Kidney tubule cell (primary cell): ENCODE results near the gene IL25.
"Not testable (repeated sequence)": the region's sequence is repeated elsewhere in the genome, so short reads cannot be mapped to it uniquely, and the experiment has no call there.

ENCODE experiments used
- DNase-seq: peaks from one replicate; pipeline ENCODE4 v3.0.0-alpha.2; 2018; ENCODE audit warnings: low spot score

The IL25 gene

DNA sequence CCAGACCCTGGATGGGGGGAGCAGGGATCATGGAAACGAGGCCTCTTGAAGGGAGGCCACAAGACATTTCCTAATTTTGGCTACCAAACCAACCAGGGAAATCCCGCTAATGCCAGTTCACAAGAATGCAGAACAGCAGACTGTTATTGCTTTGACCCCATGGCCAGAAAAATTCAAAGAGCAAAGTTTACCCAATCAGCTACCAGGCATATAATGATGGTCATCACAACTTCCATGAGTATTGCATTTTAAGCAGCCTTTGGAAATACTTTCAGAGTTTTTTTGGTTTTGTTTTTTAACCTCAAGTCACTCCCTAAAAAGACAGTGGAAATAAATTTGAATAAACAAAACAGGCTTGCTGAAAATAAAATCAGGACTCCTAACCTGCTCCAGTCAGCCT, at the start of gene IL25:
IL25 (plus strand) TSS at position 301 of the 400 bp plus-strand sequence.
- no peak for DNase-seq

DNA sequence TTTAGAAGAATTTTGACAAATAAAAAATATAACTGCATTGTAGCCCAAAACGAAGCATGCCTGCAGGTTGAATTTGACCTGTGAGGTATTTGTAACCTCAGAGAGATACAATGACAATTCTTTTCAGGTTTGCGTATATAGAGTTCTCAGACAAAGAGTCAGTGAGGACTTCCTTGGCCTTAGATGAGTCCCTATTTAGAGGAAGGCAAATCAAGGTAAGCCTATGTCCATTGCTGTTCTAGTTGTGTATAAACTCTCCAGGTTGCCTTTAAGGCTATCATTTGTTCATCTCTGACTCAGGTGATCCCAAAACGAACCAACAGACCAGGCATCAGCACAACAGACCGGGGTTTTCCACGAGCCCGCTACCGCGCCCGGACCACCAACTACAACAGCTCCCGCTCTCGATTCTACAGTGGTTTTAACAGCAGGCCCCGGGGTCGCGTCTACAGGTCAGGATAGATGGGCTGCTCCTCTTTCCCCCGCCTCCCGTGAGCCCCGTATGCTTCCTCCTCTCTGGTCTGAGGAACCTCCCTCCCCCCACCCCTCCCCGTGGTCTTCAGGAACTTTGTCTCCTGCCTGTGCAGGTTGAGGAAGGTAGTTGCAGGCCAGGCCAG, 48.7 kb upstream of the IL25 start:
- DNase-seq: no peak

DNA sequence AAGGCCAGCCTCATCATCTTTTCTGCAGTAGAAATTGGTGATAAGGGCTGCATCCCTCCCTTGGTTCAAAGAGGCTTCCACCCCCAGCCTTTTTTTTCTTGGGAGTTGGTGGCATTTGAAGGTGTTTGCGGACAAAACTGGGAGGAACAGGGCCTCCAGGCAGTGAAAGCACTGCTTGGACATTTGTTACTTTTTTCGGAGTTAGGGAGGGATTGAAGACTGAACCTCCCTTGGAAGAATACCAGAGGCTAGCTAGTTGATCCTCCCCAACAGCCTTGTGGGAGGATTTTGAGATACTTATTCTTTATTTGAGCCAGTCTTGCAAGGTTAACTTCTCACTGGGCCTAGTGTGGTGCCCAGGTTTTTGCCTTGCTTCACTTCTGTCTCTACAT, 48.2 kb upstream of the IL25 start:
- DNase-seq: no peak

DNA sequence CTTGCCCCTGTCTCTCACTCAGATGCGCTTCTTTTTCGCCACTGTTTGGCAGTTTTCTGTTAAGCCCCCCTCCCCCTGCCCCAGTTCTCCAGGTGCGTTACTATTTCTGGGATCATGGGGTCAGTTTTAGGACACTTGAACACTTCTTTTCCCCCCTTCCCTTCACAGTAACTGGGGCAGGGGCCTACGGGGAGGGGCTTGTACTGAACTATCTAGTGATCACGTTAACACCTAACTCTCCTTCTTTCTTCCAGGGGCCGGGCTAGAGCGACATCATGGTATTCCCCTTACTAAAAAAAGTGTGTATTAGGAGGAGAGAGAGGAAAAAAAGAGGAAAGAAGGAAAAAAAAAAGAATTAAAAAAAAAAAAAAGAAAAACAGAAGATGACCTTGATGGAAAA, 47.6 kb upstream of the IL25 start:
- DNase-seq: no peak

DNA sequence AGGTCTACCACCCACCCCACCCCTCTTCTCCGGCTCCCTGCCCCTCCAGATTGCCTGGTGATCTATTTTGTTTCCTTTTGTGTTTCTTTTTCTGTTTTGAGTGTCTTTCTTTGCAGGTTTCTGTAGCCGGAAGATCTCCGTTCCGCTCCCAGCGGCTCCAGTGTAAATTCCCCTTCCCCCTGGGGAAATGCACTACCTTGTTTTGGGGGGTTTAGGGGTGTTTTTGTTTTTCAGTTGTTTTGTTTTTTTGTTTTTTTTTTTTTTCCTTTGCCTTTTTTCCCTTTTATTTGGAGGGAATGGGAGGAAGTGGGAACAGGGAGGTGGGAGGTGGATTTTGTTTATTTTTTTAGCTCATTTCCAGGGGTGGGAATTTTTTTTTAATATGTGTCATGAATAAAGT, 46.9 kb upstream of the IL25 start:
- DNase-seq: not testable (repeated sequence)

DNA sequence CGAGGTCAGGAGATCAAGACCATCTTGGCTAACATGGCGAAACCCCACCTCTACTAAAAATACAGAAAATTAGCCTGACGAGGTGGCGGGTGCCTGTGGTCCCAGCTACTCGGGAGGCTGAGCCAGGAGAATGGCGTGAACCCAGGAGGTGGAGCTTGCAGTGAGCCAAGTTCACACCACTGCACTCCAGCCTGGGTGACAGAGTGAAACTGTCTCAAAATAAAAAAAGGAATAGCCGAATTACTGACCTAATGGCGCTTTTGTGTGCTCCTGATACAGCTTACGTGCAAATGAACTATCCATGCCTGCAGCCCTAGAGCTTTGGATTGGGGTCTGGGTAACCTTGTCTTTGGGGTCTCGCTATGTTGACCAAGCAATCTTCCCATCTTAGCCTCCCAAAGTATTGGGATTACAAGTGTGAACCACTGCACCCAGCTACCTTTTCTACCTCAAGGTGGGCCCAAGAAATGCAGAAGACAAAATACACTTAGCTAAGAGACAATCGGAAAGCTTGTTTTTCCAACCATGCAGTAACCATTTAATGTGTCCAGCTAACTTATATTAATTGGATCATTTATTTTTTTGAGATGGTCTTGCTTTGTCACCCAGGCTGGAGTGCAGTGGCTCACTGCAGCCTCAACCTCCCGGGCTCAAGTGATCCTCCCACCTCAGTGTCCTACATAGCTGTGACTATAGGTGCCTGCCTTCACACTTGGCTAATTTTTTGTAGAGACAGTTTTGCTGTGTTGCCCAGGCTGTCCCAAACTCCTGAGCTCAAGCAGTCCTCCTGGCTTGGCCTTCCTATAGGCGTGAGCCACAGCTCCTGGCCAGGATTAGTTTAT, 45.9 kb upstream of the IL25 start:
- no peak for DNase-seq

DNA sequence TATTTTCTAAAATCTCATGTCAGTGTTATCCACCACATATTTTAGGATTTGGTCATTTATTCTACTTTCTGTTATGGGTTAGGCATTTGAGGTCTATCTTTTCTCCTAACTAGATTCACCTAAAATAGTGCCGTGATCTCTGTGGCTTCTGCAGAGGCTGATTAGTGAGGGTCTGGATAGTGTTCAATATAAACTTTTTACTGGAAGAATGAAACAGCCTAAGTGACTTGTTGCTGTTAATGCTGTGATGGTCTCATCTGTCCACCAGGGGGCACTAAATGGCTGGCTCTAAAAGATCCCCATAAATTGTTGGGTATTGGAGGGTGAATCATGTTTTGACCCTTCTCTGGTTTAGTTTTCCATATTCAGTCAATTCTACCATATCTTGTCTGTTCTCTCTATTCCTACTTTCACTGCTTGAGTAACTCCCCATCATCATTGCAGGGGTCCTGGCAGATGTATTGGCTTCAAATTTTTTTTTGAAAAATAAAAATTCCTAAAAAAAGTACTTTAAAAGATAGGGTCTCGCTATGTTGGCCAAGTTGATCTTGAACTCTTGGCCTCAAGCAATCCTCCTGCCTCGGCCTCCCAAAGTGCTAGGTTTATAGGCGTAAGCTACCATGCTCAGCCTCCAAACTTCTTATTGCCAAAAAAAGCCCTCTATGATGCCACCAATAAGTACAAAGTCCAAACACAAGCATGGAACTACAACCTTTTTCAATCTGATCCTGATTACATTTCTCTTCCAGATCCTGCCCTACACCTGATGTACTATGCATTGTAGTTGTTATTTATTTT, 44.5 kb upstream of the IL25 start:
- peak; percentile 71 for DNase-seq

DNA sequence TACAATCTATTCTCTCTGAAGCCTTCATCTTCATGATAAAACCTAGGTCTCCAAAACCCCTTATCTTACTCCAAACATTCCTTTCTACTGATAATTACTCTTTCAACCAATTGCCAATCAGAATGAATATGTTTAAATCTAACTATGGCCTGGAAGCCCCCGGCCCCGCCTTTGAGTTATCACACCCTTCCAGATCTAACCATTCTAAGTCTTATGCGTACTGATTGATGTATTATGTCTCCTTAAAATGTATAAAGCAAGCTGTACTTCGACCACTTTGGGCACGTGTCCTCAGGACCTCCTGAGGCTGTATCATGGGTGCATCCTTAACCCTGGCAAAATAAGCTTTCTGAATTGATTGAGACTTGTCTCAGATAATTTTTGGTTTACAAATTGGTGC, 37.0 kb upstream of the IL25 start:
- no peak for DNase-seq

DNA sequence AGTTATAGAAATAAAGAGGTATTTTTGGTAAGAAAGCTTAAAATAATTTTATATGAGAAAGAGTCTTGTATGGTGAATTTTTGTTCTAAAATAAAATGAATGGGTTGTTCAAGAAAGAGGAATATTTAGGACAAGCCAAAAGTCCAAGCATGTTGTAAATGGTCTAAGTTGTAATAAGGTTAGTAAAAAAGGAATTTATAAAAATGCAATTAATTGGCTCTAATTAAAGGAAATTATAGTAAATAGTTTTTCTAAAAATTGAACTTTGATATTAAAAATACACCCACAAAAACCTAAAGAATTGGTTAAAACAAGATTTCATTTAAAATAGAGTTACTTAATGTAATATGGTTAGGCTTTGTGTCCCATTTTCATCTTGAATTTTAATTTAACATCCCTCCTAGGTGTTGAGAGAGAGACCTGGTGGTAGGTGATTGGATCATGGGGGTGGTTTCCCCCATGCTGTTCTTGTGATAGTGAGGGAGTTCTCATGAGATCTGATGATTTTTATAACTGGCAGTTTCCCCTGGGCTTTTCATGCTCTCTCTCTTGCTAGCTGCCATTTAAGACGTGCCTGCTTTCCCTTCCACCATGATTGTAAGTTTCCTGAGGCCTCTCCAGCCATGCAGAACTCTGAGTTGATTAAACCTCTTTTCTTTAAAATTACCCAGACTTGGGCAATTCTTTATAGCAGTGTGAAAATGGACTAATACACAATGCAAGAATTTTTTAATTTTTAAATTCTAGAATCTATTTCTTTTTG, 32.9 kb upstream of the IL25 start:
- no peak for DNase-seq

DNA sequence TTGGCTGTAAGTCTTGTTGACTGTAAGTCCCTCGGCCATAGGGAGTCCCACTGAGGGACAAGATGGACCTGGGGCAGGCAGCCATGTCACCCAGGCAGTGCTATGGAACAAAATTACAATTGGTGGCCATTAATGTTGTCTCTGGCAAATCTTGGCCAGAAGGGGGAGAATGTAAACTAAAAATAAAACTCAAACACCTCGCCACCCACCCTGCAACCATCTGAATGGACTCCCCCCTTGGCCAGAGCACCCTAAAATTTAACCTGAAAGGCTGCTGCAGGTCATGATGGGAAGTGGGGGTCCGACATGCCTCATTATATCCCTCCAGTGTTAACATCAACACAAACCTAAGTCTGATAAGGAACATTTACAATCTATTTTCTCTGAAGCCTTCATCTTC, 28.1 kb upstream of the IL25 start:
- DNase-seq: no peak

DNA sequence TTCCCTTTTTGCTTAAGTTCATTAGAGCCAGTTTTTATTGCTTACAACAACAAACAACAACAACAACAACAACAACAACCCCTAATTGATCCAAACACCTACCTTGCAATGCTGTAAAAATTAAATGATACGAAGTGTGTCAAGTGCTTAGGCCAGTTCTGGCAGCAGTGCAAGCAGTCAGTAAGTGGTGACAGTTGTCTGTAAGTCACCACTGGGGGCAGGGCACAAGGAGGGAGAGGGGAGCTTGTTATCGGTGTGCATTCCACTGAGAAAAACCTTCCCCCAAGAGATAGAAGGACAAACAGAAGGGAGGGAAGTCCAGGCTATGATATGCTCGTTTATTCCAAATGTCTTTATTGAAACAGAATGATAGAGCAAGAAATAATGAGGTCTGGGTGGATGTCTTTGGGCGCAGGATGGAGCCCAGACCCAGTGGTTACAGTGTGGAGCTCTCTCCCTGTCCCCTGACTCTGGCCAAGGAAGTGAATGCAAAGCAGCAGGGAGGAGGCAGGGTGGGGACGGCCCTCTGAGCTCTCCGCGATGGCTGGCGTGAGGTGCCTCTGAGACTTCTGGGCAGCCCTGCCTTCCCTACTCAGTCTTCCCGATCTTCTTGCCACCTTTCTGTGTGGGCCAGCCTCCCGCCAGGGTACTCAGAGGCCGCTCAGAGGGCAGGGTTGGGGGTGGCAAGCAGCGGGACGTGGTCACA, 26.5 kb upstream of the IL25 start:
- no peak for DNase-seq

DNA sequence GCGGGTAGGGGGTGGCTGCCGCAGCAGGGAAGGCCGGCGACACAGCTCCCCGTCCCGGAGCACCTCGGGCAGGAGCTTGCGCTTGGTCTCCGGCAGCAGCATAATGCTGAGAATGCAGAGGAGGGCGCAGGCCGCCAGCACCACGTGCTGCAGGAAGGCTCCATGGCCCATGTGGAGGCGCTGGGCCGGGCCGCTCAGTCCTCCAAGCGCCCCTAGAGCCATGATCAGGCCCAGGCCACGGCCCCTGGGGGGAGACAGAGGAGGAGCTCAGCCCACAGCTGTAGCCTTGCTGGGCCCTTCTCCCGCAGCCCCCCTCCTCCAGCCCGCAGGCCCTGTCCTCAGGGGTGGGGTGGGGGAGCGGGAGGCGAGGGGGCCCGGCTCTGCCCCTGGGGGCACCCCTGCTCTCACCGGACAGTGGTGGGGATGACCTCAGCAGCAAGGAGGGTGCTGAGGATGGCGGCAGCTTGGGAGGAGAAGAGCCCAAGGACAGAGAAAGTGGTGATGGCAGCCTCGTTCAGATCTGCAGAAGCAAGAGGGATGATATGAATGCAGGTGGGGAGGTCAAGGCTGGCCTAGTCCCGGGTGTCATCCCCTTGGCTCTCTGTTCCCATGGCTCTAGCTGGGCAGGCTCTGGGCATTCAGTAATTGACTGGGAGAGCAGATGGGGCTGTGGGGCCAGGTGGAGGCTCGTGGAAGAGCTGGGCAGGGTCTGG, 25.8 kb upstream of the IL25 start:
- DNase-seq: no peak

DNA sequence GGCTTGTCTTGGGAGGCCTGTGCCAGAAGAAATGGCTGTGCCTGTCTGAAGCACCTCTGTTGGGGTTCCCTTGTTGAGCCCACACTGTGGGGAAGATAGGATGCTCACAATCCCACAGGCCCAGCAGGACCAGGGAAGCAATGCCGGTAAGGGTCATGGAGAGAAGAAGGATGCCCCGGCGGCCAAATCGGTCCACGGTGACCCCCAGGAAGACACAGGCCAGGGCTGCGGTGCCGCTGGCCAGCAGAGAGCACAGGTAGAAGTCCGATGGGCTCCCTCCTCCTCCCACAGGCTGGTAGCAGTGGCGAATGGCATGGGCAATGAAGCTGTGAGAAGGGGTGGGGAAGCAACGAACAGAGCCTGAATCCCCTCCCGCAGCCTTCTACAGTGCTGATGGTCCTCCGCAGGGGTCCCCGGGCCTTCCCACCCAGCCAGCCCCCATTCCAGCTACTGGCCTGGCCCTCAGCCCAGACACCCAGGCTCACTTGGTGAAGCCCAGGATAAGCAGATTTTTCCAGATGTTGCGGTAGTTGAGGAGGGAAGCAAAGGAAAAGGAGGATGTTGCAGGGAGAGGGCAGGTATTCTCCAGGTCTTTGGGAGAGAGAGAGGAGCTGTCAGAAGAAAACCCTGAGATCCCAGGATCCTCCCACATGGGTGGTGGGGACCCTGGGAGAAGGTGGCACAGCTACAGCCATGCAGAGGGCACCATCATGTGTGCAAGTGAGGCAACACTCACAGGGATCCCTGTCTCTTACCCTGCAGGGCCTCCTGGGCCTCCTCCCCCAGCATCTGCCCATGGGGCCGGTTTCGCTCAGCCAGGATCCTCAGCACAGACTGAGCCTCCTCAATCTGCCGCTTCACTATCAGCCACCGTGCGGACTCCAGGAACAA, 25.0 kb upstream of the IL25 start:
- DNase-seq: no peak

DNA sequence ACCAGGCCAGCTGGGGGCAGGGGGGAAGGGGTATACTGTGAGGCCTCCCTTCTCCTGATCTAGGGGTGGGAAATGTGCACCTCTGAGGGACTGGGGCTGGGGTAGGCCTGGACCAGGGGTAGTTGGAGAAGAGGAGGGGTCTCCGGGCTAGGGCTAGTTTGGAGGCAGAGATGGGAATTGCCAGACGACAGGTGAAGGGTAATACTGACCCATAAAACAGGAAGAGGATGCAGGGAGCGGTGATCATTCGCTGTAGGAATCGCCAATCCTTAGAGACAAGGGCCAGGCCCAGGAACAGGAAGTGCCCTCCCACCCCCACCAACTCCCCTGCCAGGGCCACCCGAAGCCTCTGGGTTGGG, 24.3 kb upstream of the IL25 start:
- DNase-seq: no peak

DNA sequence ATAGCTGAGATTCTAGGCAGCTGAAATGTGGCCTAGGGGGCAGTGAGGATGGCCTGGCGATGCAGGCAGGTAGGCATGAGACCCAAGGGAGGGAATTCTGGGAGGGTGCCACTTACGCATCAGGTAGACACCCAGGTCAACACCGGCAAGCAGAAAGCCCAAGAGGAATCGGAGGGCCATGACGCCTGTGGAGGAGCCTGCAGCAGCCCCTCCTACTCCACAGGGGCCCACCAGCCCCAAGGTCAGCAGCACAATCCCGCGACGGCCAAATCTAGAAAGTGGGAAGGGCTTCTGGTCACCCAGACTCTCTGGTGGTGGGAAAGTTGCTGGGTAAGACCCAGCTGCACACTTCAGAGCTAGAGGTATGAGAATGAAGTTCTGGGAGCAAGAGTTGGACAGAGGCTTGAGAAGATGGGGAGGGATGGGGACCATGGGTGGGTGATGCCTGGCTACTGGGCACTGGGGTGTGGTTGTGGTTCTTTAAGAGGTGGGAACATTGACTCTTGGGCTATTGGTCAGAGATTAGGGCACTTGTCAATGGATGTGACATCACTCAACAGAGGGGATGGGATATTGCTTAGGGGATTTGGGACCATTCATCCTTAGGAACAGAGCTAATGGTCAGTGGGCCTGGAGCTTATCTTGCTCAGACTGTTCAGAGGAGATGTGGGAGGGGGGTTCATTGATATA, 23.3 kb upstream of the IL25 start:
- DNase-seq: no peak

DNA sequence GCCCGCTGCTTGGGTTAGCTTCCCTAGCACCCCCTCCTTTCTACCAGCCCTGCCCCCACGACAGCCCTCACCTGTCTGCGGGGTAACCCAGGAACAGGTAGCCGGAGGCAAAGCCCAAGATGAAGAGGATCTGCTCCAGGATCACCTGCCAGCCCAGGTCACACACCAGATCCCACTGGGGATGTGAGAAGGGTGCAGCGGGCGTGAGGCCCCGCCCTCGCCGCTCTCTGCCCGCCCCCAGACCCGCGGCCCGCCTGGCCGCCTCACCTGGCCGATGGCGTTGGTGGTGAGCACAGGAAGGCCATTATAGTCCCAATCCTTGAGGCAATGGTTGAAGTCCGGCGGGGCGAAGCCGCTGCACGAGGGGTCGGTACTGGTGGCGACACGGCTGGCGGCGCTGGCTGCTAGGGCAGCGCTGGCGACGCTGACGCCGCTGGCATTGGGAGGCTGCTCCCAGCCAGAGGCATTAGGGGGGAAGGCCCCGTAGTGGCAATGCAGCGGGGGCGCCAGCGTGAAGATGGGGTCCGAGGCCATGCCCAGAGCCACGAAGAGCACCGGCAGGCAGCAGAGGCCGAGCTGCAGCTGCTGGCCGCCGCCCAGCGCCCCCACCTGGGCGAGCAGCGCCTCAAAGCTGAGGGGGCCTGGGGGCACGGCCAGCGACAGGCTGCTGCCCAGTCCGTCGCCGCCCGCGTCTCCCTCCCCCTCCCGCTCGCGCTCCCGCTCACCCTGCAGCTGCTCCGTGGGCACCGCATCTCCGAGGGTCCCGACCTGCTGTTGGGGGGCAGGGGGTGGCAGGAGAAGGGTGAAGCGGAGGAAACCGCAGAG, 20.7 kb upstream of the IL25 start:
- DNase-seq: no peak

DNA sequence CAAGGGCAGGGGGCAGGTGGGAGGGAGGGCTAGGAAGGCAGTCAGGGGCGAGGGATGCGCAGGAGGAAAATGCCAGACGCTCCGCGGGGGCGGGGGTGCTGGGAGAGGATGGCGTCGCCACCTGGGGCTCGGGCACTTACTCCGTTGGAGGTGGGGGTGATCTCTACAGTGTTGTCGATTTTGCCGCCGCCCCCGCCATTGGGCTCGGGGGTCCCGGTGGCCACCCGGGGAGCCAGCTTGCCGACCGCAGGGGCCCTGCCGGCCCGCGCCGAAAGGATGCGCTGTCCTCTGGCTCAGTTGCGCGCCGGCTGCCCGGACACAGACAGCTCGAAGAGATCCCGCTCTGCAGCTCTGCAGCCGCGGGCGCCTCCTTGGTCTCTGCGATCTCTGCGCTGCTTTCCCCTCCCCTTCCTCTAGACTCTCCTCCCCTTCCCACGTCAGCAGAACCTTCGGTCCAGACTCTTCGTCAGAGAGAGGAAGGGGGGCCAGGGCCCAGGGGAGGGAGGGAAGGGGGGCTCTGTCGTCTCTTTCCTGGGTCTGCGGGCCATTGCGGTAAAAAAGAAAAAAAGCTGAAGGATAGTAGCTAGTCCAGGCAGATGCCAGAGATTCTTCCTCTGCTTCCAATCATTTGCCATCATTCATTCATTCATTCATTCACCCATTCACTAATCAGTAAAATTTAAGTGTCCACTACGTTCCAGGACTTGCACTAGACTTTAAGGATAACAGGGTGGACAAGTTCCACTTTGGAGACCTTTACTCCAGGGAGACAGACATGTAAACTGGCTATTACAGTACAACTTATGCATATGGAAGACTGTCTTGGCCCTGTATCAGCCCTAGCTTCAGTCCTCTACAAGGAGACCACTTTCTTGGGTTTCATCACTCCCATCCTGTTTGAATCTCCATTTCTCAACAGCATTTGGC, 19.8 kb upstream of the IL25 start, which contains the start of gene SLC22A17:
SLC22A17 (minus strand) TSS at position 382 of the 927 bp plus-strand sequence.
- peak; percentile 64 for DNase-seq
